NCI-H2081 treated with DMSO at 0.1 percent for 48 hours (cell line): ENCODE results near the gene SCML1.
"Not testable (repeated sequence)": the region's sequence is repeated elsewhere in the genome, so short reads cannot be mapped to it uniquely, and the experiment has no call there.

ENCODE experiments used
- DNase-seq: peaks from one replicate; lab custom pipeline; 2025; lab: John Stamatoyannopoulos, UW

The SCML1 gene

GRCh38 chrX:17738737-17739535, 1.6 kb downstream of the SCML1 start:
- no peak for DNase-seq

DNA sequence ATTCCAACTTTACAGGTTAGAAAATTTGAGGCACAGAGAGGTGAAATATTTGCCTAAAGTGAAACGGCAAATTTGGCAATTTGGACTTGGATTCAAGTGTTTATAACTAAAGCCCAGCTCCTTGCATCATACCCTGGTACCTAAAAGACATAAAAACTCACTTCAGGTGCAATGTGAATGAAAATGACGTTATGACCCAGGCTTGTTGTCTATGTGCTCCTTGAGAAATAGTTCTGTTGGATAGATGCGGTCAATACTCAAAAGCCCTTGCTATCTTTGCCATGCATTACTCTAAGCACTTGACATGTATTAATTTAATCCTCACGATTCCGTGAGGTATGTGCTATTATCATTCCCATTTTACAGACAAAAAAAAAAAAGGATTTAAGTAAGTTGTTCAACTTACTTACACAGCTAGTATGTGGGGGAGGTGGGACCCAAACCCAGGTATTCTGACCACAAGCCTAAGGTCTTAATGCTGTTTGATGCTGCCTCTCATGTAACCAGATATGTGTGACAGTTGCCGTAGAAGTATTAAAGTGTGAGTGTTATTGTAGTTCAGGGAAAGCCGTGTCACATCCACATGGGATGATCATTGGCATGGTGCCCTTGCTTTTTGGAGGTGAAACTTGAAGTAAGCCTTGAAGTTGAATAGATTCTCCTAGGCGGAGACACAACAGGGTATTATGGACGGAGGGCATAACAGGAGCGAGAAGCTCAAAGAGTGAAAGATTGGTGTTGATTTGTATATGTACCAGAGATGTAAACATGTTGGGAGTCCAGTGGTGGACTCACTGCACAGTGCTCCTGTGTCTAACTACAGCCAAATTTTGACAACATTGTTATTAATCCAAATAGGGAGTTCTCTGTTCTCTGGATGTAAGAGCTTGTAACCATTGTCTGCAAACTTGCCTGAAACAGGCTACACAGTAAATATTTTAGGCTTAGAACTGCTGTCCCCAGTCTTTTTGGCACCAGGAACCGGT, 3.1 kb downstream of the SCML1 start:
- no peak for DNase-seq

GRCh38 chrX:17741123-17741511, 3.8 kb downstream of the SCML1 start:
- no peak for DNase-seq

- DNase-seq, result no peak
These were observed 6.6 kb downstream of the SCML1 start for GRCh38 chrX:17743913-17744312.

- DNase-seq, result no peak
These were observed 7.7 kb downstream of the SCML1 start for GRCh38 chrX:17744896-17745523.

DNA sequence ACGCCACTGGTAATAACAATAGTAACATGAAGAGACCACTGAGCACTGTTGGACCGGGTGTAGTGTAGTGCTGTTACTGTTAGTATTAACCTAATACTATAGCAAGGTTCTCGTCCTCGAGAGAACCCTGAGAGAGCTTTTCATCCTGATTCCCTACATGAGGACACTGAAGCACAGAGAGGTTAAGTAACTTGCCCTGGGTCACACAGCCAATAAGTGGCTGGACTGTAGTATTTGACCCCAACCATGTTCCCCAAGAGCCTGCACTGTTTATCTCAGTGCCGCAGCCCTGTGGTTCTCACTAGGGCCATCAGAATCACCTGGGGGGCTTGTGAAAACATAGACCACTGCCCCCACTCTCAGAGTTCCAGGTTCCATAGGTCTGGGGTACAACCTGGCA, 10.4 kb downstream of the SCML1 start:
- no peak for DNase-seq

- no peak for DNase-seq
These were observed 11.4 kb downstream of the SCML1 start for GRCh38 chrX:17748684-17749083.

- no peak for DNase-seq
These were observed 13.1 kb downstream of the SCML1 start for GRCh38 chrX:17750436-17750835.

GRCh38 chrX:17758382-17758781, 21.1 kb downstream of the SCML1 start:
- DNase-seq, result no peak

GRCh38 chrX:17759990-17760389, 22.7 kb downstream of the SCML1 start:
- no peak for DNase-seq

- no peak for DNase-seq
These were observed 30.4 kb downstream of the SCML1 start for GRCh38 chrX:17767734-17768133.

GRCh38 chrX:17768997-17769396, 31.7 kb downstream of the SCML1 start:
- DNase-seq, result no peak

DNA sequence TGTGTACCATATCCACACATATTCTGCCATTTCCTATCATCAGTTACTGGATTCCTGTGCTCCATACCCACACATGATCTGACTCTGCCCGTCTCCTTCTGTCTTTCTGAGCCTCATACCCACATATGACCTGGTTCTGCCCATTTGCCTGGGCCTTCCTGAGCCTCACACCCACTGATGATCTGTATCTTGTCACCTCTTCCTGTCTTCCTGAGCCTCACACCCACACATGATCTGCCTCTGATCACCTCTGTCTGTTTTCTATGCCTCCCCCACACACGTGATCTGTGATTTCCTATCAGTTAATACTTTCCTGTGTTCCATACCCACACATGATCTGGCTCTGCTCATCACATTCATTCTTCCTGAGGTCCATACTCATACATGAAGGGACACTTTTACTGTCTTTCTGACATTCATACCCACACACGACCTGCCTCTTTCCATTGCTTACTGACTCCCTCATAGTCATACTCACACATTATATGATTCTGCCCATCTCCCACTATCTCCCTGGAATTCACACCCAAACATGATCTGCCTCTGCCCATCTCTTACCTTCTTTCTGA, 32.5 kb downstream of the SCML1 start:
- no peak for DNase-seq

GRCh38 chrX:17773221-17773876, 36.1 kb downstream of the SCML1 start:
- no peak for DNase-seq

- no peak for DNase-seq
These were observed 36.8 kb downstream of the SCML1 start for GRCh38 chrX:17774053-17774452.

GRCh38 chrX:17778997-17779396, 41.7 kb downstream of the SCML1 start:
- DNase-seq, result no peak

DNA sequence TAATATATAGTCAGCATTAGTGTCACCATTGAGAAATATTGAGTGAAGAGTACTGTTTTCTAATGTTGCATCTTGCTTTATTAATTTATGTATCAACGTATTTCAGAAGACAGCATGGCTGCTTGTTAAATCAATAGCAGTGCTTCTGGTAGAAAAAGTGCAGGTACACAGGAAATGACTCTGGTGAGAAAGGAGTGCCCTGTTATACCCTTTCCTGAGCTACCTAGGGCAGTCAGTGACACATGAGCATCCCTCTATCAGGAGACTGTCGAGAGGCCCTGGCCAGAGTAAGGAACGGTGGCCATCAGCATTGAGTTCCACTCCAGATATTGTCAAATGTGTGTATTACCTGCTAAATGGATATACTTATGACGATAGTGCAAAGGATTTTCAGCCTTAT, 42.1 kb downstream of the SCML1 start:
- DNase-seq, result no peak

DNA sequence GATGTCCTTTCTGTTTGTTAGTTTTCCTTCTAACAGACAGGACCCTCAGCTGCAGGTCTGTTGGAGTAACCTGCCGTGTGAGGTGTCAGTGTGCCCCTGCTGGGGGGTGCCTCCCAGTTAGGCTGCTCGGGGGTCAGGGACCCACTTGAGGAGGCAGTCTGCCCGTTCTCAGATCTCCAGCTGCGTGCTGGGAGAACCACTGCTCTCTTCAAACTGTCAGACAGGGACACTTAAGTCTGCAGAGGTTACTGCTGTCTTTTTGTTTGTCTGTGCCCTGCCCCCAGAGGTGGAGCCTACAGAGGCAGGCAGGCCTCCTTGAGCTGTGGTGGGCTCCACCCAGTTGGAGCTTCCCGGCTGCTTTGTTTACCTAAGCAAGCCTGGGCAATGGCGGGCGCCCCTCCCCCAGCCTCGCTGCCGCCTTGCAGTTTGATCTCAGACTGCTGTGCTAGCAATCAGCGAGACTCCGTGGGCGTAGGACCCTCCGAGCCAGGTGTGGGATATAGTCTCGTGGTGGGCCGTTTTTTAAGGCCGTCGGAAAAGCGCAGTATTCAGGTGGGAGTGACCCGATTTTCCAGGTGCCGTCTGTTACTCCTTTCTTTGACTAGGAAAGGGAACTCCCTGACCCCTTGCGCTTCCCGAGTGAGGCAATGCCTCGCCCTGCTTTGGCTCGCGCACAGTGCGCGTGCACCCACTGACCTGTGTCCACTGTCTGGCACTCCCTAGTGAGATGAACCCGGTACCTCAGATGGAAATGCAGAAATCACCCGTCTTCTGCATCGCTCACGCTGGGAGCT, 49.5 kb downstream of the SCML1 start:
- not testable (repeated sequence) for DNase-seq

DNA sequence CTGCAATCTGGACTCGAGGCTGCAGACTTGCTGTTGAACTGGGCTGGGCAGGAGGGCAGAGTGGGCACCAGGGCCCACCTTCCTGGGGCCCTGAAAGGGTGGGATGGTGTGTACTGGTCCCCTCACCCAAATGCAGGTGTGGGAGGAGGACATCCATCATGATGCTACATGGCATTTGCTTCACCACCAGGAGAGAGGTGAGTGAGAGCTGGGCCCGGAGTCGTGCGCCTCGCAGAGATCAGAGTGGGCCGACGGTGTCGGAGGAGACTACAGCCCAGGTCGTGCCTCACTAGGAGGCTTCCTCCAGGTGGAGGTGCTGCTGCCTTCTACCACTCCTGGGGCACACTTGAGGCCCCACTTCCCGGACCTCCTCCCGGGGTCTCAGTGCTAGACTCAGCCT, 50.3 kb downstream of the SCML1 start:
- no peak for DNase-seq

DNA sequence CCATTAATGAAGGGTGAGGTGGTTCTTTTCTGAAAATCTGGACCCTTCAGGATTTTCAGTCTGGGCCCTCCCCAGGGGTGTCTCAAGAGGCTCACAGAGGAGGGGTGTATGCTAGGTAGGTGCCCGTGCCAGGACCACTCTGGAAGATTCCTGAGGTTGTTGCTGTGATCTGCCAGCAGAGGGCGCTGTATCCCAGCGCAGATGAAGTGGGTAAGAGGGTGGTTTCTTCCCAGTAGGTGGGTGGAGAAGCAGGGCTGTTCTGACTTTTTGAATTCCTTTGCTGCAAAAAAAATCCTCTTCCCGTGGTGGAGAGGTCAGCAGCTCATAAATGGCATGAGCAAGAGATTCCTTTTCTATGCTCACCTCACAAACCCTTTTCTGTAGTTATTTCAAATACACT, 51.1 kb downstream of the SCML1 start:
- DNase-seq, result no peak
